Medulla oblongata (tissue), 1 donor: Measurements from ENCODE around the gene DIPK1B.

Experiments used
- DNase-seq: peaks from one replicate; pipeline ENCODE4 v3.0.0-alpha.2; 2015; ENCODE audit errors: extremely low spot score

DIPK1B gene

GRCh38 chr9:136673088-136673974 lies 39.0 kb upstream of the DIPK1B start:
- no peak for DNase-seq

GRCh38 chr9:136673975-136674785 lies 38.2 kb upstream of the DIPK1B start:
- DNase-seq, result no peak

DNA sequence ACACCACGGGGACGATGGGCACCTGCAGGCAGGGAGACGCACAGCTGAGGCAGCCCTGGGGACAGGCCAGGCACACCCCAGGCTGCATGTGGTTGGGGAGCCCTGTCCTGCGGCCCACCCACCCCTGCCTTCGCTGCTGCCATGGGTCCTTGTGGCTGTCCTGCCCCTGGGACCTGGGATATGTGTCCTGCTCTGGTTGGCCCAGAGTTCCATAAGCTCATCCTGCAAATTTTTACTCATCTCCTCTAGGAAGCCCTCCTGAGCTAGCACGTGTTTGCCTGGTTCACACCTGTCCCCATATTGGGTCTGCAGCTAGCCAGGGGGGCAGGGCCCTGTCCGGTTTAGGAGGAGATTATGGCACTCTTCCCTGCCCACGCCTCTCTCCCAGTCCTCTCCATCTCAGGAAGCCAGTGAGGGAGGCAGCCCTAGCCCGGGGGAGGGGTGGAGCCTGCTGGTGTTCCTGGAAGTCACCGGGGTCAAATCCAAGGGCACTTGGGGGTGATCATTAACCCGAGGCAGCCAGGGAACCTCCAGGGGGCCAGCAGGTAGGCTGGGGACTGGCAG lies 37.5 kb upstream of the DIPK1B start:
- no peak for DNase-seq

DNA sequence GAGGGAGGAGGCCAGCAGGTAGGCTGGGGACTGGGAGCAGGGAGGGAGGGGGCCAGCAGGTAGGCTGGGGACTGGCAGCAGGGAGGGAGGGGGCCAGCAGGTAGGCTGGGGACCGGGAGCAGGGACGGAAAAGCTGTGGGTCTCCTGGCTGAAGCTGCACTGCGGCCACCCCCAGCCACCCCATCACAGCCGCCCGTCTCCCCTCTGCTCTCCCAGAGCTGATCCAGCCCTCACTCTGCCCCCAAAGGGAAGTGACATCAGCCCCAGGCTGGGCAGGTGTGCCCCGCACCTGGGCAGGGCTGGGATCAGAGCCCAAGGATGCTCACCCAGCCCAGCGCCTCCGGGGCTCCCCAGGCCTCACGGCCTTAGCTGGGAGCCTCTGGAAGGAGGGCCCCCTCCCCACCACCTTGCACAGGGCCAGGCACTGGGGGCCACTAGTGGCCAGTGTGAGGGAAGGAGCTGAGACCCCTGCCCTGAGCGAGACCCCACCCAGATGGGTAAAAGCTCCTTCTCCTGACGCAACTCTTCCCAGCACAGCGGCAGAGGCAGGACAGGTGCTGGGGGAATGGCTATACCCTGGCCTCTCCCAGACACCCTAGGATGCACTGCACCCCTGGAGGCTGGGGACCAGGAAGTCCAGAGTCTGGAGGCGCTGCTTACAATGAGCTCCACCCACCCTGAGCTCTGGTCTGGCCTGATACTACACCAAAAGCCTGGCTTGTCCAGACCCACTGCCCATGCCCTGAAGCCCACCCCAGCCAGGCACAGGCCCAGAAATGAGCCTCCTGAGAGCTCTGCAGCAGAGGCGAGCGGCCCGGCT lies 36.7 kb upstream of the DIPK1B start:
- DNase-seq, result no peak

DNA sequence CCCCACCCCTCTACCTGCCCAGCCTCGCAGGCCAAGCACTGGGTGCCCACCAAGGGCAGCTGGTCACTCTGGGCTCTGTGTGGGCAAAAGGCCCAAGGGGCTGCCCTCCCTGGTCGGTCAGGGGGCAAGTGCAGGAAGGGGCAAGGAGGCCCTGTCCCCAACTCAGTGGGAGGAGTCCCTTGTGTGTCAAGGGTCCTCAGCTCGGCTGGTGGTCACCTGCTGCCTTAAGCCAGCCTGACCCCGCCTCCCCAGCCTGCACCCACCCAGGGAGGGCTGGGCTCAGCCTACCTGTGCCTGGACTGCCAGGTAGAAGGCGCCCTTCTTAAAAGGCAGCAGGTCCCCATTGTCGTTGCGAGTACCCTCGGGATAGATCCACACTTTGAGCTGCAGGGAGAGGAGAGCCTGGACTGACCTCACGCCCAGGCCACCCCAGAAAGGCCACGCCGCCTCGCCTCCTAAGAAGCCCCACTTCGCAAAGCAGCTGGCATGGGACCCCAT lies 36.0 kb upstream of the DIPK1B start:
- no peak for DNase-seq

- no peak for DNase-seq
Measured at GRCh38 chr9:136676920-136677686, 35.3 kb upstream of the DIPK1B start.

DNA sequence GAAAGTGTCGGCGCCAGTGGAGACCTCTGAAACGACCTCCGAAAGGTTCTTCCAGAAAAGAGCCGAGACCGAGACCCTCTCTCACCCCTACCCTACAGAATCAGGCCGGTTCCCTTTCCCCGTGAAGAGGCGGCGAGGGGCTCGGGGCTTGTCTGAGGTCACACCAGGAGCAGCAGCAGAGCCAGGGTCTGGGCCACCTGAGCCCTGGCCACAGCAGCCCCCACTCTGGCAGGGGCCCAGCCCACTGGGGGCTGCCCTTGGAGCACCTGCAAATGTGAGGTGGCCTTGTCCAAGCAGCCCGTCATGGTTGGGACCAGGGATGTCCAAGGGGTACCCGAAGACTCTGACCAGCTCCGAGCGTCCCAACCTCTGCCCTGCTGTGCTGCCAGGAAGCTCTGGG lies 34.3 kb upstream of the DIPK1B start:
- no peak for DNase-seq

DNA sequence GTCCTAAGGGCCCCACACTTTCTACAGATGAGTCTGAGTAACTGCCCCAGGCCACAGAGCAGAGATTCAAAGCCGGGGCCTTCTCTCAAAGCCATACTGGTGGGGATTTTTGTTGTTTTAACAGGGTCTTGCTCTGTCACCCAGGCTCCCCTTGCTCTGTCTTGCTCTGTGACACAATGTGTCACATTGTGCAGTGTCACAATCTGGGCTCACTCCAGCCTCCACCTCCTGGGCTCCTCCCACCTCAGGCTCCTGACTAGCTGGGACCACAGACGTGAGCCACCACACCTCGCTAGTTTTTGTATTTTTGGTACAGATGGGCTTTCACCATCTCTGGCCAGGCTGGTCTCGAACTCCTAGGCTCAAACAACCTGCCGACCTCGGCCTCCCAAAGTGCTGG lies 33.7 kb upstream of the DIPK1B start:
- DNase-seq, result no peak

DNA sequence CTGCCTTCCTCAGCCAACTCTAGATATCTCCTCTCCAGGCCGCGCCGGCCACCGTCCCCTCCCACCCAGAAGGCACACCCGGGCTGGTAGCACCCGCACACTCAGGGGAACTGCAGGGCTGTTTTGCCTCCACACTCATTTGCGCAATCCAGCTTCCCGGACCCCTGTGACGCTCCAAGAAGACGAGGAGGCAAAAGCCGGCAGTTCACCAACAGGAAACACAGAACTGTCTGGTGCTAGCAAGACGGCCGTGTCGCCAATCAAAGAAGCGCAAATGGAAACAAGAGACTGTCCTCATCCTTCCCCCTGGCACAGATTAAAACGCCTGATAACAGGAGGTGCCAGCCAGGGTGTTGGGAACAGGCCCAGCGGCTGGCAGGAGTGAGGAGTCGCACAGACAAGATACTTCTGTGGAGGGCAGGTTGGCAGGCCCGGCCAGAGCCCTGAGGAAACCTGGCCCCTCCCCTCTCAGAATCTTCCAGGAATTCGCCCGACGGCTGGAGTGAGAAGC lies 32.9 kb upstream of the DIPK1B start:
- DNase-seq, result peak; percentile 34

- DNase-seq, result no peak
Measured at GRCh38 chr9:136681029-136681428, 31.3 kb upstream of the DIPK1B start.

DNA sequence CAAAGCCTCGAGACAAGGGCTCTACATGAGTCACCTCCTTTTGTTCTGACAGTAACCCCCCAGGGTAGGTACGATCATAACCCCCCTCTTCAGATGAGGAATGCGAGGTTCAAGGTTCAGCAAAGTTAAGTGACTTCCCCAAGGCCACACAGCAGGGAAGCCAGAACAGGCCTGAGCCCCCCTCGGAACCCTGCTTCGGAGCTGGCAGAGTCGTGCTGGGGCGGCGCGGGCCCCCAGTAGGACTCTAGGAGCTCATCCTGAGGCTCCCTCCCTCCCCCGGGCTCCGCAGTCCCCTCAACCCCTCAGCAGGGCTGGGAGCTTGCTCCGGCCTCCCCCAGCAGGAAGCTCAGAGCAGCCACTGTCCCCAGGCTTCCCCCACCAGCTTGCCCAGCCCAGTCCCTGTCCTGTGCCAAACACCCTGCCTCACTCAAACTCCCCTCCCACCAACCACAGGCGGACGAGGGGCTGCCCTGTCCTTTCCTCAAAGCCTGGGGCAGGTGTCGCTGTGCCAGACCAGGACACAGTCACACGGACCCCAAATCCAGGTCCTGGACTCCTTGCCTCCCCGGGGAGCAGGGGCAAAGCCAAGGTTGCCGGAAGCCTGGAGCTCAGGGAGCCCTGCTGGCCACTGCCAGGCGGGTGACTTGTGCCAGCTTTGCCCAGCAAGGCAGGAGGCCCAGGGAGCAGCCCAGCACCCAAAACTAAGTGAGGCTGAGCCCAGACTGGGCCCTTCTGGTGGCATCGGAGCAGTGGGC lies 30.2 kb upstream of the DIPK1B start:
- DNase-seq, result no peak

DNA sequence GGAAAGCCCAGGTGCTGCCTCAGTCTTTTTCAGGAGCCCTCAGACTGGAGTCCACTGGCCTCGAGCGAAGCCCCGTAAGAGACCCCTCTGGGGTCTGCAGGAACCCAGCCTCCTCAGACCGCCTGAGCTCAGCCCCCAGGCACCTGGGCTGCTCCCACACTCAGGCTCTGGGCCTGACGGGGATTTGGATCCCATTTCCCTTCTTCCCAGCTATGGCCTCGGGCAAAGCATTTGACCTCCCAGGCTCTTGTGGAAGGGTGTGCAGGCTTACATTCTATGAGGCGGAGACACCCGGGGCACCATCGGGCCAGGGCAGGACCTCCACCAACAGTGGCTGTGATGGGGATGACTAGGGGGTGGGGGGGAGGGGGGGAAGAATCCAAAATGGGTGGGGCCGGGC lies 29.7 kb upstream of the DIPK1B start:
- no peak for DNase-seq

DNA sequence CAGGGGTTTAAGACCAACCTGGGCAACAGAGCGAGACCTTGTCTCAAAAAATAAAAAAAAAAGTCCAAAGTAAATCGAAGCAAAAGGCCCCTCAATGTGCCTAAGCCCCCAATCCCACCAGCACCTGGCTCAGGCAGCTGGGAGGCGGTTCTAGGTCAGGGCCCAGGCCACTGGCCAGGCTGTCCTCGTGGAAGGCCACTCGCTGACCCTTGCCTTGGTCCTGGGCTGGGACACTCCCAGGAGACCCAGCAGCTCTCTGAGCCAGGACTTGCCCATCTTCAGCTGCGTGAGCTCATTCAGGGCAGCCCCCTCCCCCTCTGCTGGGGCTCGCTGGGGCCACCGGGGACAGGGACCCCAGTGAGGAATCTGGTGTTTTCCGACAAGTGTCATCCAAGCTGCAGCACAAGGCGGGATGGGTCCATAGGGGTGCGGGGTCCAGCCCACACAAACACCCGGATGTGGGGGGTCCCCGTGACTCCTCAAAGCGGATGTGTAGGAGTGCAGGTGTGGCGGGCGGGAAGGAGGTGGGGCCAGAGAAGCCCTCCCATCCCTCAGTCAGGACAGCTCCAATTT lies 29.1 kb upstream of the DIPK1B start:
- DNase-seq, result no peak

- no peak for DNase-seq
Measured at GRCh38 chr9:136683755-136684154, 28.6 kb upstream of the DIPK1B start.

DNA sequence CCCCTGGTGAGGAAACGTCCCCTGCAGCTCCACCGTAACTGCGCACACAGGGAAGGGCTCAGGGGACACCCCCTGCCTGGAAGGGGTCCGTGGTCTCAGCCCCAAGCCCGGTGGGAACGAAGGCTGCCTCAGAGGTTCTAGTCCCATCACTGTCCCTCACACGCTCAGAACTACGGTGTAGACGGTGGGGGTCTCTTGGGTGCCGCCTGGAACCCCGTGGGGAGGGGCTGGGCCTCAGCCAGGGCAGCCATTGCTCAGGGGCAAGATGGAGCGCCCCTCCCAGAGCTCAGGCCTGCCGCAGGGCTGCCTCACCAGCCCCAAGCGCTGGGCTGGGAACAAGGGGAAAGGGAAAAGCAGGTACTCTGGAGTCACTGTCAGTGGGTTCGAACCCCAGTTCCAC lies 28.0 kb upstream of the DIPK1B start:
- DNase-seq, result no peak

- DNase-seq, result no peak
Measured at GRCh38 chr9:136684799-136685198, 27.6 kb upstream of the DIPK1B start.

GRCh38 chr9:136685216-136685615 lies 27.2 kb upstream of the DIPK1B start:
- DNase-seq, result no peak

- no peak for DNase-seq
Measured at GRCh38 chr9:136685790-136686533, 26.4 kb upstream of the DIPK1B start.

DNA sequence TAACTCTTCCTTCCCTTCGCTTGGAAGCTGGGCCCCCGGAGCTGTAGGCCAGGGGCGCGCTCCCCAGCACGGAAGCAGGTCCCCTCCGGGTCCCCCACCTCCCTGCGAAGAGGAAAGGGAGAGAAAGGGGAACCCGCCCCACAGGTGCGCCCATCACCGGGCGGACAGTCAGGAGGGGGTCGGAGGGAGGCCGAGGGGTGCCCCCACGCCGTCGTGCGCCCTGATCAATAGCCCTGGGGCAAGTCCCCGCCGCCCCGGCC lies 25.9 kb upstream of the DIPK1B start:
- no peak for DNase-seq
